ENCODE measurements around the gene MKNK2. TPM values are rescaled to one million over a fixed set of nuclear protein-coding genes. Genes with fewer than 3 reads are reported as not detected.

Gene MKNK2
- polyA plus RNA-seq, 1 of the 3 experiments (the other 2 are of a cell fraction), result 65.4 TPM

- POLR2A ChIA-PET, result no interaction called here
- Histone ChIP-seq H3K36me3 (replicated peaks in 1 of 2; ENCODE audit: control insufficient read depth in 1 of 2, insufficient read depth in 2 of 2, low read length in 1 of 2) (peaks cover 12 to 18% of the 10 kb centered on the region in 2 experiments), H3K27ac (ENCODE audit: low read depth in 2 of 2, low read length in 1 of 2) (no peak overlapping the region), H3K9me2 (no peaks in the 10 kb centered on the region), H2AFZ (ENCODE audit: low read depth) (no peak overlapping the region), H3K9ac (no peak overlapping the region), H3K4me2 (no peak overlapping the region), H3K4me3 (ENCODE audit: low read depth in 2 of 2, low read length in 1 of 2) (no peak overlapping the region), H4K20me1 (ENCODE audit: insufficient read depth) (peaks cover 5% of the 10 kb centered on the region; the same call in 1 of the 2 replicates), H3K79me2 (ENCODE audit: insufficient read depth) (peaks cover 35% of the 10 kb centered on the region), H3K4me1 (ENCODE audit: control insufficient read depth in 1 of 2, insufficient read depth in 2 of 2, low read depth in 1 of 2, low read length in 1 of 2) (no peaks in the 10 kb centered on the region), H3F3A (replicated peaks; ENCODE audit: insufficient read depth) (peaks cover 3% of the 10 kb centered on the region), H3K27me3 (ENCODE audit: insufficient read depth) (no peaks in the 10 kb centered on the region), H3K9me3 (no peaks in the 10 kb centered on the region)
- TF ChIP-seq YY1 (IDR thresholded peaks at IDR 0.05; ENCODE audit: low read depth) (no peak), PBX3 (IDR thresholded peaks at IDR 0.05) (no peak), FOSL2 (IDR thresholded peaks at IDR 0.05; ENCODE audit: borderline replicate concordance, low read depth) (no peak), CTCF (IDR thresholded peaks at IDR 0.05) (no peak), RCOR1 (IDR thresholded peaks at IDR 0.05; ENCODE audit: low read length) (no peak), RFX5 (IDR thresholded peaks at IDR 0.05; ENCODE audit: low read length) (no peak), RXRA (IDR thresholded peaks at IDR 0.05; ENCODE audit: borderline replicate concordance, low read depth) (no peak), NFIC (IDR thresholded peaks at IDR 0.05; ENCODE audit: borderline replicate concordance) (no peak), MXI1 (IDR thresholded peaks at IDR 0.05; ENCODE audit: low read depth, low read length) (no peak), RAD21 (IDR thresholded peaks at IDR 0.05; ENCODE audit: low read length) (no peak), USF1 (IDR thresholded peaks at IDR 0.05; ENCODE audit: borderline replicate concordance, low read depth) (no peak)
- 93% methylated on average over 21 of the region's 26 CpGs for WGBS (ENCODE audit: low lambda C conversion rate)
- no peak for DNase-seq
- CTCF ChIA-PET, result interaction anchor here (0.7 kb wide), 1 partner anchor 121 kb away, joined by 3 read pairs; no protein-coding TSS in a partner anchor
Observed at GRCh38 chr19:1999856-2000515, 51.1 kb downstream of the MKNK2 start.
